Lung (tissue), 12 donors: ENCODE data around the gene VGLL3. TPM values are rescaled to one million over a fixed set of nuclear protein-coding genes. Genes with fewer than 3 reads are reported as not detected.

Source experiments
- ATAC-seq: fragments of 200-7000 bp; cut with Tn5 transposase; one replicate; pipeline ENCODE4 v1.9.1; 2020; ENCODE audit warnings: moderate number of reproducible peaks; ENCODE audit not compliant: insufficient read depth, low FRiP score
- DNase-seq, 3 donors: peaks; one replicate each; pipeline ENCODE4 v3.0.0-alpha.2; 2013 to 2017
- H3K27ac ChIP-seq, 2 donors: one replicate each; pipeline ENCODE4 v1.5.1; 2013; ENCODE audit warnings: mild to moderate bottlenecking in 2 of 2, moderate library complexity in 2 of 2, control low read depth in 1 of 2, inconsistent platforms in 1 of 2, low read depth in 1 of 2, low read length in 1 of 2
- H3K27me3 ChIP-seq, 3 donors: one replicate each; pipeline ENCODE4 v1.5.1; 2013; ENCODE audit warnings: low read length in 2 of 3; ENCODE audit not compliant: control insufficient read depth in 3 of 3, insufficient read depth in 3 of 3
- H3K36me3 ChIP-seq, 4 donors: one replicate each; pipeline ENCODE4 v1.5.1; 2013; ENCODE audit warnings: low read length in 4 of 4, mild to moderate bottlenecking in 1 of 4, moderate library complexity in 1 of 4; ENCODE audit not compliant: control insufficient read depth in 4 of 4, insufficient read depth in 4 of 4
- H3K4me1 ChIP-seq, 5 donors: one replicate each; pipeline ENCODE4 v1.5.1; 2013; ENCODE audit warnings: low read length in 5 of 5, mild to moderate bottlenecking in 2 of 5, moderate library complexity in 1 of 5; ENCODE audit not compliant: control insufficient read depth in 5 of 5, insufficient read depth in 5 of 5
- H3K4me3 ChIP-seq: one replicate; pipeline ENCODE4 v1.5.1; 2013; ENCODE audit warnings: mild to moderate bottlenecking, control low read depth, moderate library complexity
- H3K9ac ChIP-seq, 2 donors: one replicate each; pipeline ENCODE4 v1.5.1; 2013; ENCODE audit warnings: low read length in 2 of 2, control low read depth in 1 of 2; ENCODE audit not compliant: insufficient read depth in 1 of 2
- H3K9me3 ChIP-seq, 4 donors: one replicate each; pipeline ENCODE4 v1.5.1; 2013; ENCODE audit warnings: low read length in 3 of 4, mild to moderate bottlenecking in 1 of 4, moderate library complexity in 1 of 4; ENCODE audit not compliant: control insufficient read depth in 4 of 4, insufficient read depth in 3 of 4
- CTCF ChIP-seq: IDR thresholded peaks from 2 replicates; pipeline ENCODE4 v1.5.1; 2012; ENCODE audit warnings: mild to moderate bottlenecking; ENCODE audit errors: control extremely low read depth, extremely low read depth
- WGBS, 2 donors: extraction: QIAGEN DNeasy Blood & Tissue Kit; methylation state at CpG; one replicate each; pipeline ENCODE4 v1.1.7; 2013; 5-methylcytosine and 5-hydroxymethylcytosine counted together
- polyA plus RNA-seq, 2 donors: library from polyadenylated mRNA; stranded (reverse); fragments of 200-250 nt; gene quantifications; one replicate each; pipeline ENCODE4 v1.2.1, GENCODE V29; 2013
- total RNA-seq, 2 donors: library from RNA; depleted of rRNA in 1 of 2; stranded (reverse); fragments of >200 nt in 1 of 2; gene quantifications; one replicate each; pipeline ENCODE4 v1.2.1, GENCODE V29; 2014 to 2021
- donor health status: control.
- donor health status: control.
- donor health status: Bipolar disorder and iron deficiency.
- donor health status: healthy.
- donor health status: DM: yes; HTN: yes; CAD: no.

VGLL3 gene
- total and polyA plus RNA-seq, 4 donors: 4.3 to 49.2 (median 20.1) TPM

- WGBS, 2 donors: 59 to 76% methylated on average over 6 of the region's 6 CpGs
- Histone ChIP-seq H3K27me3 (no peaks in the 10 kb centered on the region), H3K4me3 (no peak overlapping the region), H3K36me3 (no peaks in the 10 kb centered on the region), H3K4me1 (peaks cover 0 to 64% (median 7%) of the 10 kb centered on the region in 5 donors), H3K27ac (no peak overlapping the region), H3K9ac (no peak overlapping the region), H3K9me3 (no peaks in the 10 kb centered on the region)
- DNase-seq (peak in 2 of 3 donors; percentile 52), ATAC-seq (no peak)
- TF ChIP-seq CTCF: no peak
Measured at GRCh38 chr3:86986671-86987420, 4.1 kb downstream of the VGLL3 start.

- H3K27ac ChIP-seq: no peak overlapping the region
- H3K4me3 ChIP-seq: no peak overlapping the region
- H3K9me3 ChIP-seq: no peaks in the 10 kb centered on the region
- no peak for TF ChIP-seq CTCF
- no peaks in the 10 kb centered on the region for H3K27me3 ChIP-seq
- no peak overlapping the region for H3K9ac ChIP-seq
- H3K36me3 ChIP-seq: no peaks in the 10 kb centered on the region
- ATAC-seq (no peak), DNase-seq (peak in 2 of 3 donors; percentile 98 to 99)
- WGBS, 2 donors: 66 to 69% methylated on average over 2 of the region's 2 CpGs
- H3K4me1 ChIP-seq: peaks cover 0 to 60% (median 7%) of the 10 kb centered on the region in 5 donors
Measured at GRCh38 chr3:86985181-86985826, 5.6 kb downstream of the VGLL3 start.

GRCh38 chr3:86984271-86984670 lies 6.7 kb downstream of the VGLL3 start:
- Histone ChIP-seq H3K9me3 (no peaks in the 10 kb centered on the region), H3K4me1 (peaks cover 0 to 53% (median 7%) of the 10 kb centered on the region in 5 donors), H3K4me3 (no peak overlapping the region), H3K36me3 (no peaks in the 10 kb centered on the region), H3K27me3 (no peaks in the 10 kb centered on the region), H3K27ac (no peak overlapping the region), H3K9ac (no peak overlapping the region)
- TF ChIP-seq CTCF: no peak
- DNase-seq: no peak
- 69 to 80% methylated on average over 2 of the region's 2 CpGs for whole genome bisulfite sequencing, 2 donors
- ATAC-seq: no peak
